GDM1 (cell line): ENCODE results near the gene HTT.

ENCODE experiments used
- DNase-seq: peaks from one replicate; lab custom pipeline; 2025; lab: John Stamatoyannopoulos, UW

HTT gene

DNA sequence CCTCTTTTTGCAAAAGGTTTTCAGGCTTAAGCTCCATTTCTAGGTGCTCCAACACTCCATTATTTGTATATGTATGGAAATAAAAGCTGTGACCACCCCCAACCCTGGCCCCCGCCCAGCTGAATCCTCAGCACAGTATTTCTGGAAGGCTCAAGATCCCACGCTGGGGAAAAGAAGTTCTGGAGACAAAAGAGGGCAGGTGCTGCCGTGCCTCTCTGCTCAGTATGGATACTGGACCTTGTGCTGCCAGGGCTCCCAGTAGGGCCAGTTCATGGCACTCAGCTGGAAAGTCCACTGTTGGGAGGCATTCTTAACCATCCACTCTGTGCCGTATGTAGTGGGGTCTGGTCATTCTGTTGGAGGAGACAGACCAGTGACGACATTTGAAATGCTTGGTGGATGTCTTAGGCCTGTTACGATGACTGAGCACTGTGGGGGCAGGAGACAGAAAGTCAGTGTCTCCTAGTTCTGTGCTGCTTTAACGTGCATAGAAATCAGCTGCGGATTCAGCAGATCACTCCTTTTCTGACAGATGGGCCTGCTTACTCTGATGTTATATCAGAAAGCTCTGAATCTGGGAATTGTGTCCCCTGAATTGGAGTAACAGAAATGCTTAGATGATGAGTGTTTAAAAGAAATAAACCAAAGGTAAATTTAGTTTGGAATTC is 126.1 kb downstream of the HTT start:
- no peak for DNase-seq

GRCh38 chr4:3201718-3202702 is 127.5 kb downstream of the HTT start:
- peak; percentile 62 for DNase-seq

DNA sequence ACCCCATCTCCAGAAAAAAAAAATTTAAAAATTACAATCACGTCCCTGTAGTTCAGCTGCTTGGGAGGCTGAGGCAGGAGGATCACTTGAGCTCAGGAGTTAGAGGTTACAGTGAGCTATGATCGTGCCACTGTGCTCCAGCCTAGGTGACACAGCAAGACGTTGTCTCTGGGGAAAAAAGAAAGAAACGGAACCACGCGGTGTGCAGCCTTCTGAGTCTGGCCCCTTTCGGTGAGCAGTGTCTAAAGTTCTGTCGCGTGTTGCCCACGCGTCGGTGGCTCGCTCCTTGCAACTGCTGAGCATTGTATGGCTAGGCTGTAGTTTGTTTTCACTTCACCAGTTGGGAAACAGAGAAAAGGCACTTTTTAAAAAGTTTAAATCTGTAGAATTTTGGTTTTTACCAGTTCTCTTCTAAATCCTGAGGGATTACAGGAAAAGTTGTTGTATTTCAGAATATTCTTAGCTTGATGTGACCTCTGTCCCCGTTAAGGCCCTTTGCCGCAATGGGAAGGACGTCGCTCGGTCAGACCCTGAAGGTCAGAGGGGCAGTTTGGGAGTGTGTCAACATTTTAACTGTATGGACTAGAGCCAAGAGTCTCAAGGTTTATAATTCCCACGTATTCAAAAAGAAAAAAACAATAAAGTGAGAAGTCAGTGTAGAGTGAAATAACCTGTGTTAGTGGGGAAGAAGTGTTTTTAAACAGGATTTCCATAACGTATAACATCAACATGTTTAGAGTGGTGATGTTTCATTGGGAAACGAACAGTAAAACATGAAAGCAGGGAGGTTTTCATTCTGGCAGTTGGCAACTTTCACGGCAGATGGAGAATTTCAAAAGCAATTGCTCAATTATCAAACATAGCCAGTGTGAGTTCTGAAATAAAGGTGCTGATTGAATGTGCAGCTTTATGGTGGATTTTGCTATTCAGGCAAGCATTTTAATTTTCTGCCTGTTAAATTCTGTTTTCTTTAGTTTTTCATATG is 128.6 kb downstream of the HTT start:
- DNase-seq = no peak

GRCh38 chr4:3203971-3204431 is 129.5 kb downstream of the HTT start:
- DNase-seq = no peak

- DNase-seq = no peak
Measured at GRCh38 chr4:3205995-3206394, 131.5 kb downstream of the HTT start.

DNA sequence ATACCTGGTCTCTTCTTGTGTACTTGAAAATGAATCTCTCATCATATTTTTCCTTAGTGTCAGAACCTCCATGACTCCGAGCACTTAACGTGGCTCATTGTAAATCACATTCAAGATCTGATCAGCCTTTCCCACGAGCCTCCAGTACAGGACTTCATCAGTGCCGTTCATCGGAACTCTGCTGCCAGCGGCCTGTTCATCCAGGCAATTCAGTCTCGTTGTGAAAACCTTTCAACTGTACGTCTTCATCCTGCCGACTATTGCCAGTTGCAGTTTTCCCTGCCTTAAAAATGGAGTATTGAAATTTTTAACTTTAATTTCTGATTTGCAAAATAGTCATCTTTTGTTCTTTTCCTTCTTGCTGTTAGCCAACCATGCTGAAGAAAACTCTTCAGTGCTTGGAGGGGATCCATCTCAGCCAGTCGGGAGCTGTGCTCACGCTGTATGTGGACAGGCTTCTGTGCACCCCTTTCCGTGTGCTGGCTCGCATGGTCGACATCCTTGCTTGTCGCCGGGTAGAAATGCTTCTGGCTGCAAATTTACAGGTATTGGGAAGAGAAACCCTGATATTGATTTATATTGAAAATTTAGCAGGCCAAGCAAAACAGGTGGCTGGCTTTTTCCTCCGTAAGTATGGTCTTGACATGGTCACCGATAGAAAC is 132.1 kb downstream of the HTT start:
- DNase-seq = no peak

DNA sequence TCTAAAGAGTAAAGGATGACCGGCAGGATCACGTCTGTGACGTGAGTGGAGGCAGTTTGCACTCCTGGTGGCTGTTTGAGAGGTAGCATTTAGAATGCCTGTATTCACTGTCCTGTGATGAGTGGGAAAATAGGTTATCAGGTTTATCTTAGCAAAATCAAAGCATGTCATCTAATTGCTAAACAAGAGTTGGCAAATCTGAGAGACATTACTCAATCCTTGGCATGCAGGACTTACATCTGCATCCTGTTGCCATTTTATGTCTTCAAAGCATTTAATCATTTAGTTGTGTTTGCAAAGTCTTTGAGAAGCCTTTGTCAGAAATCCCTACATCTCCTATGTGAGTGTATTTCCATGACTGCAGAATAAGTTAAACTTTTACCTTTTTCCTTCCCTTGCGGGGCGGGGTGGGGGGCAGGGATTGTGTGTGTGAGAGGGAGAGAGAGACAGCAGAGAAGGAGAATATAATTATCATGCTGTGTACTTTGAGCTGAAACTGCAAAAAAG is 133.1 kb downstream of the HTT start:
- no peak for DNase-seq

- DNase-seq = no peak
Measured at GRCh38 chr4:3208826-3209225, 134.3 kb downstream of the HTT start.

- DNase-seq = no peak
Measured at GRCh38 chr4:3209551-3210325, 135.3 kb downstream of the HTT start.

DNA sequence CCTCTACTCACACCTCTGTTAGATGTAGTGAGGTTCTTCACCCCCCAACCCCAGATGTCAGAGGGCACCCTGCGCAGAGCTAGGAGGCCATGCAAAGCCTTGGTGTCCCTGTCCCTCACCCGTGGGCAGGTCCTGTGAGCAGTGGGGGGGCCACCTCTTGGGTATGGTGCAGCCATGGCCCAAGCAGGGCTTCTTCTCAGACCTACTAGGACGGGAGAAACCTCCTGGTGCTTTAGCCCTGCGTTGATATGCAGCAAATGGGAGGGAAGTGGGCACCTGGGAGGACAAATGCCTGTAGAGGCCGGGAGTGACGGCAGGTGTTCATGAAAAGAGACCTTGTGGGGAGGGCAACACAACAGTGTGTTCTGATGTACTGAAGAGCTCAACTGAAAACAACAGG is 136.0 kb downstream of the HTT start:
- no peak for DNase-seq

DNA sequence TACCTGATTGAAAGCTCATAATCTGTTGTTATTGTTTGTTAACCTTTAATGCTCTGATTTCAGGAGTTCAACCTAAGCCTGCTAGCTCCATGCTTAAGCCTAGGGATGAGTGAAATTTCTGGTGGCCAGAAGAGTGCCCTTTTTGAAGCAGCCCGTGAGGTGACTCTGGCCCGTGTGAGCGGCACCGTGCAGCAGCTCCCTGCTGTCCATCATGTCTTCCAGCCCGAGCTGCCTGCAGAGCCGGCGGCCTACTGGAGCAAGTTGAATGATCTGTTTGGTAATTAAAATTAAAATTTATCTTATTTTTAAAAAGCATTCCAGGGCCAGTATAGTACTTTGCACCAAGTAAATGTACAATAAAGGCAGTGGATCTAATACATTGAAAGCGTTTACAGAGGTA is 137.4 kb downstream of the HTT start:
- DNase-seq = no peak

- DNase-seq = no peak
Measured at GRCh38 chr4:3212391-3213105, 138.1 kb downstream of the HTT start.

DNA sequence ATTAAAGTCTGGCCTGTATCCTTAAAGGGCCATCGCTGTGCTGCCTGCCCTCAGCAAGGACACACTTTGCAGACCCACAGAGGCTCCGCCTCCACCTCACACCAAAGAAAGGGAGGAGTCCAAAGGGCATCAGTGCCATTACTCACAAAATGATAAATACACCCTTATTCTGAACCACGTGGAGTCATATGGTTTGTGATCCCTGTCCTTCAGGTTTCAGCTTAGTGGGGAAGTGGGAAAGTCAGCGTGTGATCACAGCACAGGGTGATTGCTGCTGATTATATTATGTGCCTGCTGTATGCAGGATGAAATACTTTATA is 138.6 kb downstream of the HTT start:
- DNase-seq = no peak

DNA sequence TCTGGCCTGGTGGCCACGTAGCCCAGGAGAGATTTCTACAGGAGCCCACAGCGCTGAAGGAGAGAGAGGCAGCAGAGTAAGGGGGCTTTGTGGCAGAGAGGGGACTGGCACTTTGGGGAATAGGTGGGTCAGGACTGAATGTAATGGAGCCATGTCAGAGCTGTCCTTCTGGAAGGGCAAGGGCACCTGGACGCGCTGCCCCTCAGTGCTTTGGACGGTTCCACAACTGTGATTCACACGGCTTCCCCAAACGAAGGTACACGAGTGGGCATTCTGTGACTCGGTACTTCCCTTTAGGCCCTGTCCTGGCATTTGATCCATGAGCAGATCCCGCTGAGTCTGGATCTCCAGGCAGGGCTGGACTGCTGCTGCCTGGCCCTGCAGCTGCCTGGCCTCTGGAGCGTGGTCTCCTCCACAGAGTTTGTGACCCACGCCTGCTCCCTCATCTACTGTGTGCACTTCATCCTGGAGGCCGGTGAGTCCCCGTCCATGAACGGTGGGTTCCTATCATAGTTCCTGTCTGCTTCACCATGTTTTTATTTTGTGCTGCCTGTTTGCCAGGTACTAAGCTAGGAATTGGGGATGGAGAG is 139.3 kb downstream of the HTT start:
- DNase-seq = no peak

DNA sequence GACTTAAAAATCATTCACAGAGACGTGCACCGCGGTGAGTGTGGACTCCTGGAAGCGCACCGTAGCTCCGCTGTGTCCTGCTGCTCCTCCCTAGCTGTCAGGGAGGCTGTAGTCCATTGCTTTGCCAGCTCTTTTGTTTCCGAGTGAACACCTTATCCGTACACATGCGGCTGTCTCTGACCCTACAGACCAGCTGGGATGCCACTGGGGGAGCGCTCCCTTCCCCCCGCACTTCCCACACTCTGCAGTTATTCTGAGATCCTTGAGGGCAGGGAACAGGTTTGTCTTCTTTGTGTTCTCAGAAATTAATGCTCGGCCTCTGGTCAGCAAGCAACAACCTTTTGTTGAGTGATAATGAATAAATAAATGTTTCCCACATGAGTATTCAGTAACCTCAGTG is 140.8 kb downstream of the HTT start:
- DNase-seq = no peak

- no peak for DNase-seq
Measured at GRCh38 chr4:3215733-3216132, 141.3 kb downstream of the HTT start.

GRCh38 chr4:3217266-3217665 is 142.8 kb downstream of the HTT start:
- no peak for DNase-seq

- DNase-seq = no peak
Measured at GRCh38 chr4:3217771-3218170, 143.3 kb downstream of the HTT start.
